Liver (tissue), 3 donors: ENCODE data around the gene TMEM234.

ENCODE experiments used
- CTCF ChIP-seq: fragments of 150-350 bp; IDR thresholded peaks from 2 replicates; pipeline ENCODE4 v1.5.1; 2017; ENCODE audit warnings: improper control_type of control experiment, low read depth, low read length; ENCODE audit not compliant: missing input control
- RAD21 ChIP-seq, 2 donors: IDR thresholded peaks; 2 replicates each; pipeline ENCODE4 v1.6.1; 2016; ENCODE audit warnings: antibody characterized with exemption in 2 of 2, mild to moderate bottlenecking in 2 of 2
- YY1 ChIP-seq: IDR thresholded peaks from 2 replicates; pipeline ENCODE4 v1.6.1; 2016; ENCODE audit warnings: antibody characterized with exemption, mild to moderate bottlenecking
- donor health status: healthy.
- donor health status: healthy.

GRCh38 chr1:32241001-32241763 is 19.0 kb upstream of the TMEM234 start:
- TF ChIP-seq CTCF: no peak
- TF ChIP-seq RAD21 (IDR thresholded peaks at IDR 0.05): peak in 1 of 2 donors; percentile 9
- TF ChIP-seq YY1: no peak
